ENCODE measurements around the gene SLFN13.
"Not testable (repeated sequence)": the region's sequence is repeated elsewhere in the genome, so short reads cannot be mapped to it uniquely, and the experiment has no call there.

The SLFN13 gene, protein sequence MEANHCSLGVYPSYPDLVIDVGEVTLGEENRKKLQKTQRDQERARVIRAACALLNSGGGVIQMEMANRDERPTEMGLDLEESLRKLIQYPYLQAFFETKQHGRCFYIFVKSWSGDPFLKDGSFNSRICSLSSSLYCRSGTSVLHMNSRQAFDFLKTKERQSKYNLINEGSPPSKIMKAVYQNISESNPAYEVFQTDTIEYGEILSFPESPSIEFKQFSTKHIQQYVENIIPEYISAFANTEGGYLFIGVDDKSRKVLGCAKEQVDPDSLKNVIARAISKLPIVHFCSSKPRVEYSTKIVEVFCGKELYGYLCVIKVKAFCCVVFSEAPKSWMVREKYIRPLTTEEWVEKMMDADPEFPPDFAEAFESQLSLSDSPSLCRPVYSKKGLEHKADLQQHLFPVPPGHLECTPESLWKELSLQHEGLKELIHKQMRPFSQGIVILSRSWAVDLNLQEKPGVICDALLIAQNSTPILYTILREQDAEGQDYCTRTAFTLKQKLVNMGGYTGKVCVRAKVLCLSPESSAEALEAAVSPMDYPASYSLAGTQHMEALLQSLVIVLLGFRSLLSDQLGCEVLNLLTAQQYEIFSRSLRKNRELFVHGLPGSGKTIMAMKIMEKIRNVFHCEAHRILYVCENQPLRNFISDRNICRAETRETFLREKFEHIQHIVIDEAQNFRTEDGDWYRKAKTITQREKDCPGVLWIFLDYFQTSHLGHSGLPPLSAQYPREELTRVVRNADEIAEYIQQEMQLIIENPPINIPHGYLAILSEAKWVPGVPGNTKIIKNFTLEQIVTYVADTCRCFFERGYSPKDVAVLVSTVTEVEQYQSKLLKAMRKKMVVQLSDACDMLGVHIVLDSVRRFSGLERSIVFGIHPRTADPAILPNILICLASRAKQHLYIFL

DNA sequence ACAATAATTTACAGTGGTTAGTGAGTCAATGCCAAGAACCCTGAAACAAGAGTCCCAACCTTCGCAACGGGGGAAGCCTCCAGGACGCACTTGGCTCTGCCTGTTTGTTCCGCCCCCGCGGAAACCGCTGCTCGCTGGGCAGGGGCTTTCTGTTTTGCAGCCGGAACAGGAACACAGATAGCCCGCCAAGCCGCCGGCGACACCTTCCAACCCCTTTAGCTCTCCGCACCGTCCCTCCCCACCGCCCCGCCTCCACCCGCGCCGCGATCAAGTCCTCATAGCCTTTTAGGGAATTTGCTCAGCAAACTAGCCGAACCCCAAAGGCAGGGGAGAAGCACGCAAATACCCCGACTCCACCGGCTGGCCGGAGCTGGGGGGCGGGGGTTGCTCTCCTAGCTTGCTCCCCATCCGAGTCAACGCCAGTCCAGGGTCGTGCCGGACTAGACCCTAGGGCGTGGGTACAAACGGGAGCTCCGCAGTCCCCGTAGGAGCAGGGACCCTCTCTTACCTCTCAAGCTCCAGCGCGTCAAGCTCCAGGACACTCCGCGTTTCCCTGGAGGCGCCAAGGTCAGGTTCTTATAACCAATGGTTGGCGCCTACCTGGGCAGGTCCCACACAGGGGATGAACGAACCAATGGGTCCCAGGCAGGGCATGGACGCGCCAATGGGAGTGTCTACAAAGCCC lies at the start of gene SLFN13:
Gene SLFN13, minus strand, starts transcription at position 553 of the 685 bp plus-strand sequence. CDS start 3,086 bp downstream, outside the sequence.
- no peak for DNase-seq

DNA sequence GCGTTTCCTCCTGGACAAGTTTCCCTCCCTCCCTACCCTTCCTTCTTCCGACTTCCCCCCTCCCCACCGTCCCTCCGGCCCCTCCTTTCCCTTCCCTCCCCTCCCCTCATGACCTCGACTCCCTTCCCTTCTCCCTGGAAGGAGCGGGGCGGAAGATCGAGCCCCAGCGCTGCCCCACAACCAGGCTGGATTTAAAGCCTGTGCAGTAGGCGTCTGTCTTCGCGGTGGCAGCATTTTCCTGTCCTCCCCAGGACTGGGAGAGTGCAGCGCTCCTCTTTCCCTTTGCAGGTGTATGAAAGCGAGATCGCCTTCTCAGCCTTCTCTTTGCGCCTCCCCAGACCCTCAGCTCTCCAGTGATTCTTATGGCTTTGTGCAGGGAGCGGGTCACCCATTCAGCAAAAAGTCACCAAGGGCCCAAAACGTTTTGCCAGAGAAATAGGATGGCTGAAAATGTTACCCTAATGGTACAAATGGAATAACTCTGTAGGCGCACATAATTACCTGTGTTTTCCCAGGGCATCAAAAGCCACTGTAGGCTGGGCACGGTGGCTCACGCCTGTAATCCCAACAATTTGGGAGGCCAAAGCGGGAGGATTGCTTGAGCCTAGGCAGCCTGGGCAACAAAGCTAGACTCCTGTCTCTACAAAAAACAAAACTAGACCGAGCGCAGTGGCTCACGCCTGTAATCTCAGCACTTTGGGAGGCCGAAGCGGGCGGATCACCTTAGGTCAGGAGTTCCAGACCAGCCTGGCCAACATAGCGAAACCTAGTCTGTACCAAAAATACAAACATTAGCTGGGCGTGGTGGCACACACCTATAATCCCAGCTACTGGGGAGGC lies 48.1 kb upstream of the SLFN13 start:
- no peak for DNase-seq

DNA sequence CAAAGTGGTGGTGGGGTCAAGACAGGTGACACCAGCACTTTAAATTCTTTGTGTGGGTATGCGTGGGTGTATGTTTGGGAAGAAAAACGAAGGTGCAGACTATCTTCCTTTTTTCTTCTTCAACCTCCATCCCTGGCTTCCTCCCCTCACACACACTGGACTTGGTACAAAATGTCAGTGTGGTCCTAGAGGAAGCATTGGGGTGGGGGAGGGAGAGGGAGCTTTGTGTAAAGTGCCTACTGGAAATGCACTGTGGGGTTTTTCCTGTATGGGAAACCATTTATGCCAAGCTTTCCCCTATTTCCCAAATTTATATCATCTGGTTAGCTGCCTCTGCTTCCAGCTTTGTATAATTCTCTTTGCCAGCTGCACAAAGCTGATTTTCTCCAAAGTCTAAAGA lies 44.5 kb upstream of the SLFN13 start:
- no peak for DNase-seq

DNA sequence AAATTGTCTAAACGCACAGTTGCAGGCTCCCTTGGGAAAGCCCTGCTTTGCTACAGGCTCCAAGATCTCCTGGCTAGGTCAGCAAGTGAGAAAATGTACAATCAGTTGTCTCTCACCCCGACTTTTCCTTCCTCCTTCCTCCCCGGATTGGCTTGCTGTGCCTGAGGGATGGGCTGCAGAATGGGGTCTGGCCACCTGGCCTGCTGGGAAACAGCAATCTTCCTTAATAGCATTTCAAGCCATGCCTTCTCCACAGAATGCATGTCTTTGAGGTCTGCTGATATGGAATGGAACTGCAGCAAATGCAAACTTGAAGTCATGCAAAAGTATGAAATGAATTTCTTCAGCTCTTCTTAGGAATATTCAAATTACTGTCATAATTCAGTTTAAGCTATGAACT lies 42.9 kb upstream of the SLFN13 start:
- no peak for DNase-seq

DNA sequence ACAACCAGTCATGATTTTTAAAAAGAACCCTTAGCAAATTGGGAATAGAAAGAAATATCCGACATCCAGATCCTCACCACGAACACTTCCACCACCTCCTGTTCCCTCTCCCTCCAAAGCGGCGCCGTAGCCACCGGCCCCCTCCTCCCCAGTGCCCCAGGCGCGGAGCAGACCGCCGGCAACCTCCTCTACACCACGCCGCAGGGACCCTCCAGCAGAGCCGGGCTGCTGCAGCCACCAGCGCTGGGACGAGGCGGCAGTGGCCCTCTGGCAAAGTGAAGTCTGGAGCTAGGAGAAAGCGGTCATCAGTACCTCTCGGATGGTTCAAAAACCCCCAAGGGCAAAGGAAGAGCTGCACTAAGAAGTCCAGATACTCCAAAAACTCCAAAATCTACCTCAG lies 41.4 kb upstream of the SLFN13 start:
- DNase-seq, result no peak

DNA sequence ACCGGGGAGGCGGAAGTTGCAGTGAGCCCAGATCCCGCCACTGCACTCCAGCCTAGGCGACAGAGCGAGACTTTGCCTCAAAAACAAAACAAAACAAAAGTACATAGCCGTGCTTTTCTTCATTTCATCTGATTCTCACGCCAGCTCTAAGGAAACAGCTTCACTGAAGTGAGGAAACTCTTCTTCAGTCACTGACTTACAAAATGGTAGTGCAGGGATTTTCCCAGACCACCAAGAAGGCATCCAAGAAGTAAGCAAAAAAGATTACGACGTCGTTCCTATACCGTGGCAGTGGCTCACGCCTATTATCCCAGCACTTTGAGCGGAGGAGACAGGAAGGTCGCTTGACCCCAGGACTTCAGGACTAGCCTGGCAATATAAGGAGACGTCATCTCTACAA lies 40.4 kb upstream of the SLFN13 start:
- DNase-seq, result no peak

DNA sequence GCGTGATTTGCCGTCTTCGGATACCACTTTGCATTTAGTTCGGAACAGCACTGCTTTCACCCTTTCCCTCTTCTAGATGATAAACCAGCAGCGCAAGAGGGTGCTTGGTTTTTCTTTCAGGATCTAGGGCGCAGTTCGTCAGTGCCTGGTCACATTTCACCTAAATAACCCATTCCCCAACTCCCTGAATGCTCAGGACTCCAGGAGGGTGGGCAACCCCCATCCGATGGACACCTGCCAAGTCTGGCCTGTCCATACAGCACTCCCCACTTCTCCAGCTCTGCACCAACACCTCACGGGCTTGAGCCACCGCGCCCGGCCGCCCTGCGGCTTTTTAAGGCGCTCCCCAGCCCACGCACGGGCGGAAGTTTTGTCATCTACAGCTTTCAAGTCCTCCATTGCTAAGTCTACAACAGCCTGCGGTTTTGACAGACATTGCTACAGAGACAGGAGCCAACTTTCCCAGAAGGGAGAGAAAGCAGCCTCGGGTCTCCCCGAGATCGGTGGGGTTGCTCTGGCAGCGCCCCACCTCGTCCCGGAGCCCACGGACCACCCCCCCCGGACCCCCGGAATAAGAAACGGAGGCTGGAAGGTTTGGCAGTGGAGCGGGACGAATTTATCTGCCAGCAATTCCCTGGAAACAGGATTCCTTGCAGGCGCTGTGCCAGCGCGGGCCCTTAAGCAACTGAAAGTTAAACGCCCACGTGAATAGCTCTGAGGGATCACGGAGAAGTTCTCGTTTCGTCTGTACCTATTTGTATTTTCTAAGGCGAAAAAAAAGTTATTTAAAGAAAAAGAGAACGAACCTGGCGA lies 38.6 kb upstream of the SLFN13 start:
- DNase-seq, result no peak

DNA sequence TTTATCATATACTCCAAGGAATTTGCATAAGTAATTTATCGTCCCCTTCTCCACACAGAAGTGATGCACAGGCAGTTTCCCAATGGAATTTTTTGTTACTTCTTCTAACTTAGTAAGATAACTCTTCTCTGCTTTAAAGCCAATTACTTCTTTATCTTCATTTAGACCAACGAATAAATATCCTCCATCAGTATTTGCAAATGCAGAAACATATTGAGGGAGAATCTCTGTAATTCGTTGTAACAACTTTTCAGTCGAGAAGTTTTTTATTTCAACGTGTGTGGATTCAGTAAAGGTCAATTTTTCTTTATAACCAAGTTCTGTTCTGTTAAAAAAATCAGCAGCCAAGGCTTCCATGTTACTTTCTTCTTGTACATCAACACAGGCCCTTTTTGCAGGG lies 30.7 kb upstream of the SLFN13 start:
- no peak for DNase-seq

DNA sequence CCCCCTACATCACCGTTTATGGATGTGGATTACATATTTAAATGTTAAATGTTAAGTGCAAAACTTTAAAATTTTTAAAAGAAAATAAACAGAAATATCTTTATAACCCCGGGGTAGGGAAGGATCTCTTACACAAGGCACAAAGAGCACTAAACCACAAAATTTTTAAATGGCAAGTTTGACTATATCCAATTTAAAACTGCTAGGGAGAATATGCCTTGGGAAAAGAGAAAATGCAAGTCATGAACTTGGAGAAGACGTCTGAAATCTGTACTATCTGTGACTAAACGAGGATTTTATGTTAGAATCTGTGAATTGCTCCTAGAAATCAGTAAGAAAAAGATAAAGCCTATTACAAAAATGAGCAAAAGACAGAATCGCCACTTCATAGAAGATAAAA lies 28.7 kb upstream of the SLFN13 start:
- DNase-seq, result no peak

DNA sequence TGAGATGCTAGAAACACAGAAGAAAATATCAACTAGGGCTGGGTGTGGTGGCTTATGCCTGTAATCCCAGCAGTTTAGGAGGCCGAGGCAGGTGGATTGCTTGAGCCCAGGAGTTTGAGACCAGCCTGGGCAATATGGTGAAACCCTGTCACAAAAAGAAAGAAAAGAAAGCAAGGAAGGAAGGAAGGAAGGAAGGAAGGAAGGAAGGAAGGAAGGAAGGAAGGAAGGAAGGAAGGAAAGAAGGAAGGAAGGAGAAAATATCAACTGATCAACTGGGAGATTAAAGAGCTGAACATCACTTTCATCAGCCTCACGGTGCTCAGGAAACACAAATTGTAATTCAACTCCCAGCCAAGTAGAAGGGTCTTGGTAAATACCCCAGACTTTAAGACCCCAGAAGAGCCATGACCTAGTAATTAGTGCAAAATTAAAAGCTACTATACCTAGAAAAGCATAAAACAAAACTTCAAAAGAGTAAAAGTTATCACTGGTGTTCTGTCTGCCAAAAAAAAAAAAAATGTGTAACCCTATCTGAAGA lies 27.8 kb upstream of the SLFN13 start:
- DNase-seq, result no peak

DNA sequence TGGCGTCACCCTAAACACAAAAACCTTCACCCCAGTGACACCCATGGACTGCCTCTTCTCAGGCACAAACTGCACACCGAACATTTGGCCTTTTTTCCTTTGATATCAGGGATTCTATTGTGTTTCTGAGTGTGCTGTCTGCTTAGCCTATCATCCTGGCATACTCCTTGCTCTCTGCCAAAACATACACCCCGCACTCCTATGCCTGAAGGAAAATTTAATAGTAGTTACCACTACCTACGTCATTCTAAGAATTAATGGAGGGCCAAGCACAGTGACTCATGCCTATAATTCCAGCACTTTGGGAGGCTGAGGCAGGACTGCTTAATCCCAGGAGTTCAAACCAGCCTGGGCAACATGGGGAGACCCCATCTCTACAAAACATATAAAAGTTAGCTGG lies 19.9 kb upstream of the SLFN13 start:
- no peak for DNase-seq

DNA sequence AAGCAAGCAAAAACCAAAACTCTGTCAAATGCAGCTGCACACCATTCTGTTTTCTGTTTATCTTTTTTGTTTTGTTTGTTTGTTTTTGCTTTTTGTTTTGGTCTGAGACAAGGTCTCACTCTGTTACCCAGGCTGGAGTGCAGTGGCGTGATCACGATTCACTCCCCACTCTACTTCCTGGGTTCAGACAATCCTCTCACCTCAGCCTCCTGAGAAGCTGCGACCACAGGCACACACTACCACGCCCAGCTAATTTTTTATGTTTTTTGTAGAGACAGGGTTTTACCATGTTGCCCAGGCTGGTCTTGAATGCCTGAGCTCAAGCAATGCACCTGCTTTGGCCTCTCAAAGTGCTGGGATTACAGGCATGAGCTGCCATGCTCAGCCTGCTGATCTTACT lies 19.3 kb upstream of the SLFN13 start:
- no peak for DNase-seq

DNA sequence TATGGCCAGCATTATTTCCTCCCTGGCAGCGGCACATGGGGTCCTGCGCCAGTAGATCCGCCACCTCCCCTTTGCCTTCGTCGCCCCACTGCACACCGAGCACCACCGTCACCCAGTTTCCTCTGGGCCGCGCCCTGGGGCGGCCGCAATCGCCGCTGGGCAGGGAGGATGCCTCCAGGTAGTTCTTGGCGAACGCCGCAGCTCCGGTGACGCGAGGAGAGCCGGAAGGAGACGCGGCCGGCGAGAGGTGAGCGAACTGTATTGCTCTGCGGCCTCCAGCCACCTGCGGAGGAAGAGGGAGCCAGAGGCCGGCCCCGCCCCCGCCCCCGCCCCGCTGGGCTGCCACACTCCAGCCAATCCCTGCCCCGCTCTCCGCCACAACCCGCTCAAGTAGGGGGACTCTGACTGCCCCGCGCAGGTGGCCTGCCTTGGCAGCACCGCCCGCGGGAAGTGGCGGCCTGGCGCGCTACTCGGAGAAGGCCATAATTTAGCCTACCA lies 11.8 kb upstream of the SLFN13 start:
- no peak for DNase-seq

DNA sequence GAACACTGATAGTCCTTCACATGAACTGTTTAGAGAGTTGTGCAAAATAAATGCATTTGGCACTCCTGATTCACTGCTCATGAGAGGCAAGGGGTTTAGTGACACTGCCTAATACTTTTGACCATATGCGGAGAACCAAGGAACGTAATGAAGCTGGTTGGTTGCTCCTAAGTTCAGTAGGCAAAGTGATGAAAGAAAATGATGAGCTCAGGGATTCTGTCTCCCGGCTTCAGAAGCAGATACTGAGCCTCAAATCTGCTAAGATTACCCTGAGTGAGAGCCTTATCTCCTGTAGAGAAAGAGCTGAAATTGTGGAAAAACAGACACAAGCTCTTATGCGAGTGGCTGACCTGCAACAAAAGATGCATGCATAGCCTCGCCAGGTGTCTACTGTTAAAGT lies 5.5 kb upstream of the SLFN13 start:
- DNase-seq, result not testable (repeated sequence)

DNA sequence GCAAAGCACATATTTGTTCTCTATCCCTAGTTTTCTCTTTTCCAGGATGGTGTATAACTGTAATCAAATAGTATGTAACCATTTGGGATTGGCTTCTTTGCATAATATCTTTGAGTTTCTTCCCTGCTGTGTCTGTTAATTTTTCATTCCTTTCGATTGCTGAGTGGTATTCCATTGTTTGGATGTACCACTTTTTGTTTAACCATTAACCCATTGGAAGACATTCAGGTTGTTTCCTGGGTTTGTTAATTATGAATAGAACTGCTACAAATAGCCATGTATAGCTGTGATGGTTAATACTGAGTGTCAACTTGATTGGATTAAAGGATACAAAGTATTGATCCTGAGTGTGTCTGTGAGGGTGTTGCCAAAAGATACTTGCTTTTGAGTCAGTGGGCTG lies 4.6 kb upstream of the SLFN13 start:
- DNase-seq, result no peak

DNA sequence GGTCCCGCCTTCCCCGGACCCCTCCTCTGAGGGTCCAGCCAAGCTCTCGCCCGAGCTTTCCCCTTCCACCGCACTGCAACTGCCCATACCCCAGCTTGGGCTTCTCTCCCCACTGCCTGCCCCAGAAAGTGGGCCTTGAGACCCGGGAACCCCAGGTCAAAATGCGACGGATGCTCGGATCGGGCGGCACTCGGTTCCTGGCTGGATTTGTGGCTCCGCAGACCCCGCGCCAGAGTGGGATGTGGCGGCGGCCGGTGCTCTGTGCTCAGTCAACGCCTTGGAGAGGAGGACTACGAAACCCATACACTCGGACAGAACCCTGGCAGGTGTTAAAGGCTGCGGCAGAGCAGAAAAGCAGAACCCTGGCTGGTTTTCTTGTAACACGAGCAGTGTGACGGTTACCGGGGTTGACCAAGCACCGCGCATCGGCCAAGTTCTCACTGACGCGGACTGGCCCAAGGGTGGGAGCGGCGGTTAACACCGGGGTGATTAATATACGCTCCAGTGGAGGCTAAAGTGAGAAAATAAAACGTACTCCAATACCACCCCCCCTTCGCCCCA lies 885 bp upstream of the SLFN13 start:
- no peak for DNase-seq

DNA sequence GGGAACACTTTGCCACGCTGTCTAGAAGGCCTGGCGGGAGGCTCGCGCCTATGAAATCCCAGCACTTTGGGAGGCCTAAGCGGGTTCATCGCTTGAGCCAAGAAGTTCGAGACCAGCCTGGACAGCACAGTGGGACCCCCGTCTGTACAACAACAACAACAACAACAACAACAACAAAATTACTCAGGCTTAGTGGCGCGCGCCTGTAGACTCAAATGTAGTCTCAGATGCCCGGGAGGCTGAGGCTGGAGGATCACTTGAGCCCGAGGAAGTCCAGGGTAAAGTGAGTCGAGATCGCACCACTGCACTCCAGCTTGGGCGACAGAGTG lies 297 bp upstream of the SLFN13 start:
- no peak for DNase-seq

DNA sequence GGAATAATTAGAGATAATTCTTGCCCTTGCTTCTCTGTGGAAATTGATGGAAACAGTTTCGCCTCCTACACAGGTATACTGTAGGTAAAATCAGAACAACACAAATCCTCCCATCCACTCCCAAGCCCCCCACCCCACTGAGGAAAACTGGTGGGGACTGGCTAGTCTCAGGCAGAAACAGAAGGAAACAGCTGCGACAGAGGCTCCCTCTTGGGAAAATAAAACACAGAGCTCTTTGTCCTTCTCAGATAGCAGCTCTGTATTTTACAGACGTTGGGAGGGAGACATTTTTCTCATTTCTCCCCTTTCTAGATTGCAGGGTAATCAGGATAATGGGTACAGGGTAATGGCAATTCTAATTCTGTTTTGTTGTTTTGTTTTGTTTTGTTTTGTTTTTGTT lies 1.1 kb downstream of the SLFN13 start:
- DNase-seq, result no peak

DNA sequence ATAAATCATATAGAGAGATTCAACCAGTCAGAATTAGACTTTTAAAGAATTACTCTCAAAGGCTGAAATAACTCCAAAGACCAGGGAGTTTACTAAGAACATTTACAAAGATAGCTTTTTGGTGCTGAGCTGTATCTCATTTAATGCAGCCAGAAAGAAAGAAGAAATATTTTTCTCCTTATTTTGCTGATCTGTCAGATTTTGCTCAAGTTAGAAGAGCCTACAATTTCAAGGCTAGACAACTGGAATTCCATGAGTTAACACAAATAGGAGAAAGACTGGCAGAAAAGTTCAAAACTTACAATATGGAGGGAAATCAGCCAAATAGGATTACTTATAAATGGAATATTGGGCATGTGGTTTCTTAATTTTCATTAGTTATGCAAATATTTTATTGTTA lies 10.1 kb downstream of the SLFN13 start:
- DNase-seq, result no peak

DNA sequence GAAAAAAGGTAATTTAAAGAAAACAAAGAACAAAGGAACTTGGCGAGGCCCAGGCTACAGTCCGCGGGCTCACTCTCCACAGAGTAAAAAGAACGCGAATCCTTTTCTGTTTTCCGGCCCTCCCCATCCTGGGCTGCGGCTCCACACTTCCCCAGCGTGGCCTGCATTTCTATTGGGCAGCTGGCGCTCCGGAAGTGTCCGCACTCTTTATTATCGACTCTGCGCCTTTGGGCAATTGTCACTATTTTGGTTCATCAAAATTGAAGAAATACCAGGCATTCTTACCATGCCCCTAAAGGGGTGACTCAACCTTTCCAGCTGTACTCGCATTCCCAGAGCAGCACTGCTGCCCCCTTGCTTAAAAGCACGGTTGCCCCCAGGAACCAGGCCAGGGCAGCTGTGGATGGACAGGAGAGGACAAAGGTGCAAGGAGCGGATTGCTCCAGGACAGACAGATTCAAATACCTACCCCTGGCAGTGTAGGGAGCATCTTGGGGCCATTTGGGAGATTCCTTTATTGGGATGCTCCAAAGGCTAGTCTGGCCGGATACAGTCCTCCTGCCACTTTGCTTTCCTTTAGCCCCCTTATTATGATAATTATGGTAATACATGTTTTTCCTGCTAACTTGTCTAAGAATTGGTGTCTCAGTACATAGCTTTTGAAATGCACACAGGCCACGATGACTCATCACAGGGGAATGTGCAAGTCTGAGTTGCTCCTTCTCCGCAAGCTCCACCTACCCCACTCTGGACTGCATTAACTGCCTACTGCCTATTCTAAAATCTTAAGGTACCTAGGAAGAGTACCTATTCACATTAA lies 15.3 kb downstream of the SLFN13 start:
- DNase-seq, result no peak
